Activated T-helper 1 cell treated with Interleukin-2 at 50 U/mL for 16 hours (primary cell): ENCODE measurements around the gene ACE.

Experiments used
- DNase-seq: peaks from one replicate; pipeline ENCODE4 v3.0.0-alpha.2; 2020; ENCODE audit warnings: low read depth

ACE gene

DNA sequence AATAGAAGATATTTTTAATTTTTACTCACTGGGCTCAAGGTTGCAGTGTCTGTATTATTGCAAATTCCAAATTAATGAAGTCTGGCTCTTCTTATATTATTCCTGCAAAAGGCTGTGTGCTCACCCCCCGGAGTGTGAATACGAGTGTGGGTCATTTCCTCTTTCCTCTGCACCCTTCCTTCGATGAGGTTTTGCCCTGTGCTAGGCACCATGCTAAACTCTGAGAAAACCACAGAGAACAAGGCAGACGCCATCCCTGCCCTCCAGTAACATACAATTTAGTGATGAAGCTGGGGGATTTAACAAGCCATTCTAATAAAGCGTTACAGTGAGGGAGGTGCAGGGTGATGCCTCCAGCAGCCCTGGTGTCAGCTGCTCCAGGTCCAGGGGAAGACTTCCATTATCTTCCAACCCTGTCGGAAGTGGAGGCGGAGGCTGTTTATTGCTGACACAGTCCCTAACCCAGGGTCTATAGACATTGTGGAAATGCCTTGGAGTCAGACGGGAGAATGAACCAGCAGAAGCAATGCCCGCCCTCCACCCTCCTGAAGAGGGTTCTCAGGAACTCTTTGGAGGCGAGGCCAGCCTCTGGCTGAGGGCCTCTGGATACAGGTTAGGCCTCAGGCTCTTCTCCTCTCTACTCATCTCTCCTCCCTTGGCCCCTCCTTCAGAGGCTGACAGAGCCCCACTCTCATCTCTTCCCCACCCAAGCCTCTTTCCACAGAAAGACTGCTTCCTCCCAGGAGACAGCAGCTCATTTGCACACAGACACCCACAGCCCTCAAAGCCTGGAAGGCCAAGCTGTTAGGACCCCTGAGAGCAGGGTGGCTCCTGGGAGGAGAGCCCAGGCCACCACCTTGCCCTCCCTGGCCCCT, 2.0 kb upstream of the ACE start:
- DNase-seq, result no peak

DNA sequence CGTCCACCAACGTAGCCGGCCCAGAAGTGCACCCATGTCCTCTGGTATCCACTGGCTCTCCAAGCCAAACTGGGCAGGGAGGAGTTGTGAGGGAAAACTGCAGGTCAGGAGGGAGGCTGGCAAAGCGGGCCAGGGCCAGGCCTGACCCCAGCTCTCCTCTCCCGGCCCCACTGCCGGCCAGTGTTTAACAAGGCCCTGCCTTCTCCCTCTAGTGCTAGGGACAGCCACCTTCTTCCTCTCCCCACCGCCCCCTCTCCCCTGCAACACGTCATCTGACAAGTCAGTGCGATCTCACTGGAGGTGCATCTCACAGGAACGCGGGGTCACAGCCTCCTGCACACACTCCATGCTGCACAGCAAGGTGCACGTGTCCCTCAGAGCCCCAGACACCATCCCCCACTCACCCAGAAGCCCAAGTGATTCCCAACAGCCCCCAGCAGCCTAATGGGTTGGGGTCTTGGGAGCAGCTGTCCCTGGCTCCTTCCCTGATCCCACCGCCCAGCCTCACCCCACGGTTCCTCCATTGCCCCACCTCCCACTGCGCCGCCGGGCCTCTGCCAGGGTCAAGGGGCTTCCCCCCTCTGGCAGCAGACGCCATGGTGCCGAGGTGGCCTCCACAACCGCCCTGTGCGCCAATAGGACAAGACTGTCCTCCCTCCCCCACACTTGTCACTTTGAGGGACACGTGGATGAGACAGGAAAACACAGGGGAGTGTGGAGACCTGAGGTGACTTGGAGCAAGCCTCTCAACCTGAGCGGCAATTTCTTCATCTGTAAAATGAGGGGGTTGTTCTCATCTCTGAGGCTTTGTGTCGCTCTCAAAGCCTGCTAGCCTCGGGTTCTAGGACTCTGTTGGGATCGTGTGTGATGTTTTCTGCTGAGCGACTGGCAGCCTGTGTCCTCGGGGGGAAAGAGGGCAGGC, 1.1 kb upstream of the ACE start:
- DNase-seq, result no peak

DNA sequence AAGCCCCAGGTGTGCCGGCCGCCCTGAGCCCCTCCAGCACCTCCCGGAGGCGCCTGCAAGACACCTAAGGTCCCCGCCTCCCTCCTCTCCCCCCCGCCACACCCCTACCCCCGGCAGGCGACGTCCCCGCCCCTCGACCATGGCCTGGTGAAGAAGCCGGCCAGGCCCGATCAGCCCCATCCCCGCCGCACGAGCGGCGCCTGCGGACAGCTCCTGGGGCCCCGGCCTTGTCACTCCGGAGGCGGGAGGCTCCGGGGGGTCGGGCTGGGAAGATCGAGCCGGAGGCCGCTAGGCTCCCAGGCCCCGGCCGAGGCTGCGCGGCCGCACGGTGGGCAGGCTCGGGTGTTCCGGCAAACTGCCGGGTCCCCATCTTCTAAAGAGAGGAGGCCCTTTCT, 405 bp upstream of the ACE start:
- no peak for DNase-seq

DNA sequence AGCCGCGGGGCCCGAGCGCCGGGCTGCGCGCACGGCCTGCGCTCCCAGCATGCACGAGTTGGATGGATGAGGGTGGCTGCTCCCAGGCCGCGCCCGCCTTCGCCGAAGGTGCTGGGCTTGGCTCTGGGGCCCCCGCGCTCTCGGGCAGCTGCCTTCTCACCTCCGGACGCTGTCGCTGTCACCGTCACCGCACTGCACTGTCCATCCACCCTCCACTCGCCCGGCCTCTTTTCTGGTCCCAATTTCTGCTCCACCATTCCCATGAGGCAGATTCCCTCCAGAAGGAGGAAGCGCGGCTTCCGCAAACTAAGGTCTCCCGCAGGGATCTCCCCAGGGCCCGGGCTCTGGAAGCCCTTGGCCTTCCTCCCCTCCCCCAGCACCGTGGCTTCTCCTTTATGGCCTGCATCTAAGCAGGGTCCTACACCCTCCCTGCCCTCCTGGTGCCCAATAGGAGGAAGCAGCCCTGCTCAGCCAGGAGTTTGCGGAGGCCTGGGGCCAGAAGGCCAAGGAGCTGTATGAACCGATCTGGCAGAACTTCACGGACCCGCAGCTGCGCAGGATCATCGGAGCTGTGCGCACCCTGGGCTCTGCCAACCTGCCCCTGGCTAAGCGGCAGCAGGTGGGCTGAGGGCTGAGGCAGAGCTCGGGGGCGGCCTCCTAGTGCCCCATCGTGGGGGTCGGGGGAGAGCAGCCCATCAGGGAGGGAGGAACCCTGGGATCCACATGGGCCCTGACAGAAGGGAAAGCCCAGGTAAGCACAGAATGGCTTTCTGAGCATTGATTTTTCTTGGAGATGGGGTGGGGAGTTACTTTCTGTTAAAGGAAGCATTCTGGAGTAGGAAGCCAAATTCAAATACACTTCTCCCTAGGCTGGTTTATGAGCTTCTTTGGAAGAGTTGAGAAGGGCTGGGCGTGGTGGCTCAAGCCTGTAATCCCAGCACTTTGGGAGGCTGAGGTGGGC, 899 bp downstream of the ACE start:
- DNase-seq, result no peak

DNA sequence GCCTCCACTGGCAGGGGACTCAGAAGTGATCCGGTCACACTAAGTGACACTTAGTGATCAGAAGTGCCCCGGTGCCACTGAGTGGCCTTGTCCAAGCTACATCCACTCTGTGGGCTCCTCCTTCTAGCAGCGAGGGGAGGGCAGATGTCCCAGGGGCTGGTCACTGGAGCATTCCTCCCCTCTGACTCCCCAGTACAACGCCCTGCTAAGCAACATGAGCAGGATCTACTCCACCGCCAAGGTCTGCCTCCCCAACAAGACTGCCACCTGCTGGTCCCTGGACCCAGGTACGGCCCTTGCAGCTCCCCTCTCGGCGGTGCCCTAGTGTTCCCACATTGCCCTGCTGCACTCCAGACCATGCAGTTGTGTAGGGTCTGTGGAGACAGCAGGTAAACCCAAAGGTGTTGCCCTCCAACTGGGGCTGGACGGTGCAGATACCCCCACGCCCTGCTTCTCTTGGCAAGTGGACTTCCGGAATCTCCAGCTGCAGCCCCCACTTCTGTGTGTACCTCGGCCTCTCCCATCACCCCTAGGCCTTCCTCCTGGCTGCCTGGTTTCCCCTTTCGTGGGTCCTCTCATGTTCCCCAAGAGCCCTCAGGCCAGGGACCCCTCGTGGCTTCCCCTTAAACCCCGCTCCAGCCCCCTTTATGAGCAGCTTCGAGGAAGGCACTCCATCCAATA, 2.1 kb downstream of the ACE start:
- DNase-seq, result peak; percentile 62

DNA sequence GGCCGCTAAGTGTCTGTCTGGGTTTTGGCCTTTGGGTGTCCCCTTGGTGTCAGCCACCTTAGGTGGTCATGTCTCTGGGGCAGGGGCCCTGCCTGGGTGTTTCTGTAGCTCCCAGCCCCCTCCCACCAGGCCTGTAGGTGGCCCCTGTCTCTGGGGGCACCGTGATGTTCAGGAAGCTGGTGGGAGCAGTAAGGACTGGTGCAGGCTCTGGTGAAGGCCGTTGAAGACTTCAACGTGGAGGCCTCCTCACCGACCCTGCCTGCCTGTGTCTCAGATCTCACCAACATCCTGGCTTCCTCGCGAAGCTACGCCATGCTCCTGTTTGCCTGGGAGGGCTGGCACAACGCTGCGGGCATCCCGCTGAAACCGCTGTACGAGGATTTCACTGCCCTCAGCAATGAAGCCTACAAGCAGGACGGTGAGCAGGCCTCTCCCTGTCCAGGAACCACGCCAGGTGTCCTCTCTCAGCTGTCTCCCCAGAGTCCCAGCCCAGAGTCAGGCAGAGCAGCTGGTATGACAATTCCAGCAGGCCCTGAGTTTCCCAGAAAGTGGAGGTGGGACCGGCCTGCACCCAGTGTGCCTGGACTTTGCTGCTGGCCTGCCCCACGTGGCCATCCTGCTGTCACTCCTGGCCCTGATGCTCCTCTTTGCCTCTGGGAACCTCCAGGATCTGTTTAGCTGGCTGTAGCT, 2.8 kb downstream of the ACE start:
- no peak for DNase-seq

DNA sequence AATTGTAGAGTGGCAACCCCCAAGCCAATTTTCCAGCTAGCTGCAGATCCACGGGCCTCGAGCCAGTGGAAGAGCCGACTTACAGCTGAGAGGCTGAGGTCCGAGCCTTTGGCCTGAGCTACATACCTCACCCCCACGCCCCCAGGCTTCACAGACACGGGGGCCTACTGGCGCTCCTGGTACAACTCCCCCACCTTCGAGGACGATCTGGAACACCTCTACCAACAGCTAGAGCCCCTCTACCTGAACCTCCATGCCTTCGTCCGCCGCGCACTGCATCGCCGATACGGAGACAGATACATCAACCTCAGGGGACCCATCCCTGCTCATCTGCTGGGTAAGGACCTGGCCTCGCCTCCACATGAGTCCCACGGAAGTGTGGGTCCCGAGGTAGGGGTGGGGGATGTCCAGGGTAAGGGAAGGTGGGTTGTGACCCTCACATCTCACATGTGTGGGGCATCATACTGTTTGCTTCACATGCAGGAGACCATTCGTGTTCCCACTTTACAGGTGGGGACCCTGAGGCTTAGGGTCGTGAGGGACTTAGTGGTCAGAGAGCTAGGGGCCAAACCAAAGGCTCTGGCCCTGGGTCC, 3.4 kb downstream of the ACE start:
- no peak for DNase-seq

DNA sequence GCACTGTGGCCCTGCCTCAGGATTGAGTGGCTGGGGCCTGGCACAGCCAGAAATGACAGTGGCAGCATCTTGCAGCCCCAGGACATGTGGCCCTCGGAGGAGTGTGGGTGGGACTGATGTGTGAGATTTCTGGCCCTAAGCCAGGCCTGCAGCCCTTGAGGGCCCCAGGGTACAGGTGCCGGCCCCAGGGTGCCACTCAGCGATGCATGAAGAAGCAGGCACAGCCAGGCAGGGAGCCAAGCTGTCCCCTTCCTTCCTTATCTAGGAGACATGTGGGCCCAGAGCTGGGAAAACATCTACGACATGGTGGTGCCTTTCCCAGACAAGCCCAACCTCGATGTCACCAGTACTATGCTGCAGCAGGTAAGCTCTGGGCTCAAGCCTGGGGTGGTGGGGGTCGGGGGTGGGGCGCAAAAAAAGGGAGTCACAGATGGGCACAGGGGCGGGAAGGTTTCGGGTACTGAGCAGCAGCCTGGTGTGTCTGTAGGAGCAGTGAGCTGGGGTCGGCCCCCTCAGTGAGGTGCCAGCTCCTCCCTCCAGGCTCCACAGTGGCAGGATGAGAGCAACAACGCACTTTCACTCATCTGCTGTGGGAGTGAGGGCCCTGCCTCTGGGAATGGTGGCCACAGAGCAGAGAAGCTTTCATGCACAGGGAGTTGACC, 4.1 kb downstream of the ACE start:
- no peak for DNase-seq

DNA sequence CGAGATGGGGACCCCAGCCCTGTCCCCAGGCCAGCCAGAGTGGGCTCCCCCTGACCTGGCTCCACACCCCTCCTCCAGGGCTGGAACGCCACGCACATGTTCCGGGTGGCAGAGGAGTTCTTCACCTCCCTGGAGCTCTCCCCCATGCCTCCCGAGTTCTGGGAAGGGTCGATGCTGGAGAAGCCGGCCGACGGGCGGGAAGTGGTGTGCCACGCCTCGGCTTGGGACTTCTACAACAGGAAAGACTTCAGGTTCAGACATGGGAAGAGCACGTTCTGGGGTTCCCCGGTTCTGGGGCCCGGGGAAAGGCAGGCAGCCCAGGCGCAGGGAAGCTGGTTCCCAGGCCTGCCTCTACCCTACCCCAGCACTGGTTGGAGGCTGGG, 4.6 kb downstream of the ACE start:
- DNase-seq, result no peak

DNA sequence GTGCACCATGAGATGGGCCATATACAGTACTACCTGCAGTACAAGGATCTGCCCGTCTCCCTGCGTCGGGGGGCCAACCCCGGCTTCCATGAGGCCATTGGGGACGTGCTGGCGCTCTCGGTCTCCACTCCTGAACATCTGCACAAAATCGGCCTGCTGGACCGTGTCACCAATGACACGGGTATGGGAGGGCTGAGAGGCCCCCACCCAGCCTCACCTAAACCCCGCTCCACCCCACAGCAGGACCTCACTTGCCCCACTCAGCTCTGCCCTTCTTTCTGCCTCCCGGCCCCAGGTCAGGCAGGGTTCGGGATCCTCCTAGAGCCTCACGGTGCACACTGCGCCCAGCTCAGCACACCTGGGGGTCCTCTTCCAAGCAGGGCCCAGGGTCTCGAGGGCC, 5.6 kb downstream of the ACE start:
- DNase-seq, result no peak

DNA sequence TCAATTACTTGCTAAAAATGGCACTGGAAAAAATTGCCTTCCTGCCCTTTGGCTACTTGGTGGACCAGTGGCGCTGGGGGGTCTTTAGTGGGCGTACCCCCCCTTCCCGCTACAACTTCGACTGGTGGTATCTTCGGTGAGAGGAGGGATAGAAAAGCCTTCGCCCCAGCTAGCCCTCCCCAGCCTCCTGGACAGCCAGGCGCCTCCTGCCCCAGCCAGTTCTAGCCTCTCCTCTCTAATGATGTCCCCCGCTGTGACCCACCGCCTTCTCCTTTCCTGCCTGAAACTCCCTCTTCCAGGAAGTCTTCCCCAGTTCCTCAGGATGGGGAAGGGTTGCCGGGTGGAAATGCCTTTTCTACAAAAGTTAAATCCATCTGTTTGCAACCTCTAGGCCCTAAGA, 6.2 kb downstream of the ACE start:
- no peak for DNase-seq

DNA sequence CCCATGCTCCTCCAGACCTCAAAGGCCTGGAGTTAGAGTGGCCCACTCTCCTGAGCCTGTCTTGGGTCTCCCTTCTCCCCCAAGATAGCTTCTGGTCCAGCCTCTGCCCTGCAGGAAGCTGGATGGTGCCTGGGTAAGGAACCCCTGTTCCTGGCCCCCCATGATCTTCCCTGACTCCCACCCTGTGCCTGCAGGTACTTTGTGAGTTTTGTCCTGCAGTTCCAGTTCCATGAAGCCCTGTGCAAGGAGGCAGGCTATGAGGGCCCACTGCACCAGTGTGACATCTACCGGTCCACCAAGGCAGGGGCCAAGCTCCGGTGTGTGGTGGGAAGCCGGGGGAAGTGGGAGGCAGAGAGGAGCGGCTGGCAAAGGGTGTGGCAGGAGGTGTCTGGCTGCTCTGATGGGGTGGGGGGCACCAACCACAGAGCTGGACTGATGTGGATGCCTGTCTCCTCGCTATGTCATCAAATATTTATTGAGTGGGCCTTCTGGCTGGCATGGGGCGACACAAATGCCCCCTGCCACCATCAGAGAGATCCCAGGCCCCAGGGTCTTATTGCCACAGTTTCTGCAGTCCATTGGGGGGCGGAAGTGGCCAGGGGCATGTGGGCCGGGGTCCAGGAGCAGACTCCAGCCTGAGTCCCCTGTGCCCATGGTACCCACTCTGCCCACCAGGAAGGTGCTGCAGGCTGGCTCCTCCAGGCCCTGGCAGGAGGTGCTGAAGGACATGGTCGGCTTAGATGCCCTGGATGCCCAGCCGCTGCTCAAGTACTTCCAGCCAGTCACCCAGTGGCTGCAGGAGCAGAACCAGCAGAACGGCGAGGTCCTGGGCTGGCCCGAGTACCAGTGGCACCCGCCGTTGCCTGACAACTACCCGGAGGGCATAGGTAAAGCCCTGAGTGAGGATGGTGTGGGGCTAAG, 7.1 kb downstream of the ACE start:
- no peak for DNase-seq

DNA sequence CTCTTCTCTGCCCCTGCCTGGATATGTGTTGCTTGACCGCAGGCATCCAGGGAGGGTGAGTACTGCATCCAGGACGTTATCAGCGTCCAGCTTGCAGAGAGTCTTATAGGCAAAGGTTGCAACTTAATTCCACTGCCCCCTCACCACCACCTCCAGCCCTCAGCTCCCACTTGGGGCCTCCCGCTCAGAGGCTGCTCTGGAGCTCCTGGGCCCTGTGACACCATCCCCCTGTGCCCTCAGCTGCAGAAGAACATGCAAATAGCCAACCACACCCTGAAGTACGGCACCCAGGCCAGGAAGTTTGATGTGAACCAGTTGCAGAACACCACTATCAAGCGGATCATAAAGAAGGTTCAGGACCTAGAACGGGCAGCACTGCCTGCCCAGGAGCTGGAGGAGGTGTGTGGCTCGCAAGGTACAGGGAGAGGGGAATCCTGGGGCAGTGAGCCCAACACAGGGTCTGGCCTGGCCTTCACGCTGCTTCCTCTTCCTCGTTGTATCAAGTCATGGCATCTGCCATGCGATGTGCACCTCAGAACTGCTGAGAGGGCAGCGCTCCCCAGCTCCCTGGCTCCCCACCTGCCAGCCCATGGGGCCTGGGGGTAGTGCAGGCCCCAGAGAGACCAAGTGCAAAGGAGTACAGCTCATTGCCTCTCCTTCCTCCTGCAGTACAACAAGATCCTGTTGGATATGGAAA, 9.6 kb downstream of the ACE start:
- no peak for DNase-seq

DNA sequence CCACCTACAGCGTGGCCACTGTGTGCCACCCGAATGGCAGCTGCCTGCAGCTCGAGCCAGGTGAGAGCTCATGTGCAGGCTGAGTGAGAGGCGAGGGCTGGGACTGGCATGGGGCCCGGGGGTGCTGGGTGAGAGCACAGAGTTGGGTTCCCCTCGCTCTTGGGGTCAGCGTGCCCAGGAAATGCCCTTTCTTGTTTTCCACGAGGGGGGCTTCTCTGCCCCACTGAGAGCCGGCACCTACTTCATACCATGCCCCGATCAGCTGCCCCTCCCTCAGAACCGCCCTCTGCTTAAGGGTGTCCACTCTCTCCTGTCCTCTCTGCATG, 10.1 kb downstream of the ACE start:
- DNase-seq, result no peak

DNA sequence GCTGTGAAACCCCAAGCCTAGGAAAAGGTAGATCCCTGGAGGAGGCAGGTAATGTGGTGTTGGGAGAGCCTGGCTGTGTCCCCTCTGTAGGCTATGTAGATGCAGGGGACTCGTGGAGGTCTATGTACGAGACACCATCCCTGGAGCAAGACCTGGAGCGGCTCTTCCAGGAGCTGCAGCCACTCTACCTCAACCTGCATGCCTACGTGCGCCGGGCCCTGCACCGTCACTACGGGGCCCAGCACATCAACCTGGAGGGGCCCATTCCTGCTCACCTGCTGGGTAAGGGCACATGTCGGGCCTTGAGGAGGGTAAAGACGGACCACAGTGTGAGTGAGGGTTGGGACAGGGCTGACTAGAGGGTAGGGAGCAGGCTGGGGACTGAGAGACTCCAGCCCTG, 12.0 kb downstream of the ACE start:
- DNase-seq, result no peak

DNA sequence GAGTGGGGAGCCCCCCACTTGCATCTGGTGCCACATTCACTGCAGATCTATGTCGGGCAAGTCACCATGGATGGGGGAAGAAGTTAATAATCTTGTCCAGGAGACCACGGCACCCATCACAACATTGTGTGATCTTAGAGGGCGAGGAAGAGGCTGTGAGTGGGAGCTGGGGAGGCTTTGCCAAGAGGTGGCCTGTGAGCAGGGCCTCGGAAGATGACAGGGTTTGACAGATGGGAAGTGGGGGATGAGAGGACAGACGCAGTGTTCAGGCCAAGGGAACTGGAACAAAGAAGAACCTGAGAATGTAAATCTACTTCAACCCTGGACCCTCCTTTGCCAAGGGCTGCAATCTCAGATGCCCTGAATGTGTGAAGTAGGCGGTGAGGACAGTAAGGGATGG, 12.4 kb downstream of the ACE start:
- DNase-seq, result no peak

DNA sequence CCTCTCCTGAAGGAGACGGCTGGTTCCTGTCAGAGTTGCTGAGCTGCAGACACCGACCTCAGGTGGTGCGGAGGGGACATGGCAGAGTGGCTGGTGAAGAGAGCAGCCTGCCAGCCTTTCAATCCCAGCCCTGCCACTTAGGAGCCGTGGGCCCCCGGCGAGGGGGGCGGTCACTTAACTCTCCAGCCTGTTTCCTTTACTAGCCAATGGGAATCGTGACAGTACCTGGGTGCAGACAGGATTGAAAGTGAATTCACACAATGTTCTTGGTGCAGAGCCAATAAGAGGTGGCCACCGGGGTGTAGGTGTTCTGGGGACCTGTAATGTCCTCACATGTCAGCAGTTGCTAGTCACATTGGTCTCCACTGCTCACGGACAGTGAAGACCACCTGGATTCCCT, 13.5 kb downstream of the ACE start:
- no peak for DNase-seq

DNA sequence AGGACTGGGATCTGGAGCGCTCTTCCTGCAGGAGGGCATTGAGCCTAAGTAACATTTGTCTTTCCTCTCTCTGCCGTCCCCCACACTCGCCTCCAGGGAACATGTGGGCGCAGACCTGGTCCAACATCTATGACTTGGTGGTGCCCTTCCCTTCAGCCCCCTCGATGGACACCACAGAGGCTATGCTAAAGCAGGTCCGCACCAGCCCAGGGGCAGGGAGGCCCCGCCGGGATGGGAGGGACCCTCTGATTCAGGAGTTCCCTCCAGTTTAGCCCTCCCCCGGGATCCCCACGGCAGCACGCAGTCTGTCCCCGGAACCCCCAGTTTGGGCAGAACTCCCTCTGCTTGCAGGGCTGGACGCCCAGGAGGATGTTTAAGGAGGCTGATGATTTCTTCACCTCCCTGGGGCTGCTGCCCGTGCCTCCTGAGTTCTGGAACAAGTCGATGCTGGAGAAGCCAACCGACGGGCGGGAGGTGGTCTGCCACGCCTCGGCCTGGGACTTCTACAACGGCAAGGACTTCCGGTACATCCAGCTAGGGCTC, 14.1 kb downstream of the ACE start:
- DNase-seq, result no peak
